Fibroblast of pulmonary artery (primary cell): ENCODE data around the gene TSPAN18.

ENCODE experiments used
- DNase-seq: peaks from one replicate; pipeline ENCODE4 v3.0.0-alpha.2; 2010; ENCODE audit warnings: low read depth
- H3K4me3 ChIP-seq: replicated peaks from 2 replicates; pipeline ENCODE4 v1.5.1; 2011; ENCODE audit warnings: low read depth, mild to moderate bottlenecking, control low read depth, low read length, moderate library complexity
- CTCF ChIP-seq: IDR thresholded peaks from 2 replicates; pipeline ENCODE4 v1.5.1; 2011; ENCODE audit warnings: mild to moderate bottlenecking, control low read depth, low read length, inconsistent platforms; ENCODE audit errors: missing control alignments

The TSPAN18 gene

DNA sequence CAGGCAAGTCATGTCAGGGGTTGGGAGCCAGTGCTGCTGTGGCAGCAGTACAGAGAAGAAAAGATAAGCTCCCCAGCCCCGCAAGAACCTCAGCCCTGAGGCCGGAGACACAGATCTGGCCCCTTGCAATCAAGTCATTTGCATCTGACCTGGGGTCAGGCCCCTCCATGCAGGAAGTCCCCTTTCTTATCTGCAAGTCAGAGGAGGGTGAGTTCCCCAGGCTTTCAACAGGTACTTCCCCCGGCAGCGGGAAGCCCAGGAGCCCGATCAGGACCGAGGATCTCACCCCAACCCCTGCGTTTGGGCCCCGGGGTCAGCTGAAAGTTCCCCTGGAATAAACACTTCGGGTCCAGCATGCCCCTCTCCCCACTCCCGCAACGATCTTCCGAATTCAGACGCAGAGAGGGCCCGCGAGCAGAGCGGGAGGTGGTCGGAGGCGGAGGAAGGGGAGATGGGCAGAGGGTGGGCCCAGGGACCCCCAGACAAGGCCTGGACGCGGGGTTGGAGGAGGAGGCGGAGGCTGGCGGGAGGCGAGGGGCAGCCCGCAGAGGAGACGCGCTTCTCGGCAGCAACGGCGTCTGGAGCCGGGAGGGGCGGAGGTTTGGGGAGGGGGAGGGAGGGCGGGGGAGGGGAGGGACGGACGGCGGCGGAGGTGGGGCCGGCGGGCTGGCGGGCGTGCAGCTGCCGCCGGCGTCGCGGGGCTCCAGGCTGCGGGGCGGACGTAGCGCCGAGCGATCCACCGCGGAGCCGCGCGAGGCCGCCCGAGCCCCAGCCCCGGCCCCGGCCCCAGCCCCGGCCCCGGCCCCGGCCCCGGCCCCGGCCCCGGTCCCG, at the start of gene TSPAN18:
TSPAN18 (plus strand) TSS at position 680 of the 831 bp plus-strand sequence. CDS start 179,455 bp downstream, outside the sequence.
- H3K4me3 ChIP-seq: peak within 1 kb of the TSS; percentile 47
- TF ChIP-seq CTCF: no peak
- DNase-seq: no peak

GRCh38 chr11:44680982-44681597, 45.7 kb upstream of the TSPAN18 start:
- DNase-seq: peak; percentile 25
- no peak overlapping the region for H3K4me3 ChIP-seq
- no peak for TF ChIP-seq CTCF

- H3K4me3 ChIP-seq: no peak overlapping the region
- no peak for TF ChIP-seq CTCF
- peak; percentile 55 for DNase-seq
Observed at GRCh38 chr11:44681698-44682097, 45.1 kb upstream of the TSPAN18 start.

GRCh38 chr11:44684859-44685281, 41.9 kb upstream of the TSPAN18 start:
- TF ChIP-seq CTCF: no peak
- no peak for DNase-seq
- H3K4me3 ChIP-seq: no peak overlapping the region

DNA sequence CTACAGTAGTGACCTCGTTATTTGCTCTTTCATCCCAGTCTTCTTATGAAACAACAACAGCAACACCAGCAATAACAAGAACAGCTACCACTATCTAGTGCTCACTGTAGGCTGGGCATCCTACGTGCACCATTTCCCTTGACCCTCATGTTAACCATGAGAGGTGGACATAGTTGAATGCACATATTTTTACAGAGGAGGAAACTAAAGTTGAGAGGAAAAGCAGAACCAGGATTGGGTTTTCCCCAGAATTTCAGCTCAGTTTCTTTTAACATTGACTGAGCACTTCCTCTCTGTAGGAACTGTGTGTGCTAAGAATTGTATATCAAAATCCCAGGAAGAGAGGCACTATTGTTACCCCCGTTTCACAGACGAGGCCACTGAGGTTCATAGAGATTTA, 39.4 kb upstream of the TSPAN18 start:
- DNase-seq: no peak
- H3K4me3 ChIP-seq: no peak overlapping the region
- no peak for TF ChIP-seq CTCF

GRCh38 chr11:44689265-44689664, 37.5 kb upstream of the TSPAN18 start:
- DNase-seq: no peak
- no peak for TF ChIP-seq CTCF
- H3K4me3 ChIP-seq: no peak overlapping the region

DNA sequence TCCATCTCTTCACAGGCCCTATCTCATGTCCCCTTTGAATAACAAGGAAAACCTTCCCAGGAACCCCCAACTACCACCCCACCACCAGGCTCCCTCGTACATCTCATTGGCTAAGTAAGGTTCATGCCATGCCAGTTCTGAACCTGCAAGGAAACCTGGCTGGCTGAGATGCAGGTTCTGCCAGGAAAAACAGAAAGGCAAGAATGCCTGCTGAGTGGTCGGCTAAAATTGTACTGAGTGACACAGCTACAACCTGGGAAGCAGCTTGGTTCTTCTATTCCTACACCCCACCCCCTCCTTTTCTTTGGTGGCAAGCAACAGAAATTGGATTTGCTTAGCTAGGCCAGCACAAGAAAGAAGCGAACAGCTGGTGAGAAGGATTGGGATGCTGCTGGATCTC, 36.1 kb upstream of the TSPAN18 start:
- H3K4me3 ChIP-seq: no peak overlapping the region
- DNase-seq: no peak
- no peak for TF ChIP-seq CTCF
